ENCODE results near the gene BRAF. TPM values are rescaled to one million over a fixed set of nuclear protein-coding genes. Genes with fewer than 3 reads are reported as not detected.

Gene BRAF
- total RNA-seq, 1 donor from 2014 or later, result 28.4 TPM

- TF ChIP-seq, protein P1, sequence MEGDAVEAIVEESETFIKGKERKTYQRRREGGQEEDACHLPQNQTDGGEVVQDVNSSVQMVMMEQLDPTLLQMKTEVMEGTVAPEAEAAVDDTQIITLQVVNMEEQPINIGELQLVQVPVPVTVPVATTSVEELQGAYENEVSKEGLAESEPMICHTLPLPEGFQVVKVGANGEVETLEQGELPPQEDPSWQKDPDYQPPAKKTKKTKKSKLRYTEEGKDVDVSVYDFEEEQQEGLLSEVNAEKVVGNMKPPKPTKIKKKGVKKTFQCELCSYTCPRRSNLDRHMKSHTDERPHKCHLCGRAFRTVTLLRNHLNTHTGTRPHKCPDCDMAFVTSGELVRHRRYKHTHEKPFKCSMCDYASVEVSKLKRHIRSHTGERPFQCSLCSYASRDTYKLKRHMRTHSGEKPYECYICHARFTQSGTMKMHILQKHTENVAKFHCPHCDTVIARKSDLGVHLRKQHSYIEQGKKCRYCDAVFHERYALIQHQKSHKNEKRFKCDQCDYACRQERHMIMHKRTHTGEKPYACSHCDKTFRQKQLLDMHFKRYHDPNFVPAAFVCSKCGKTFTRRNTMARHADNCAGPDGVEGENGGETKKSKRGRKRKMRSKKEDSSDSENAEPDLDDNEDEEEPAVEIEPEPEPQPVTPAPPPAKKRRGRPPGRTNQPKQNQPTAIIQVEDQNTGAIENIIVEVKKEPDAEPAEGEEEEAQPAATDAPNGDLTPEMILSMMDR (IDR thresholded peaks at IDR 0.05; ENCODE audit: unreplicated experiment), result no peak
- Mint-ChIP-seq H3K4me3 (ENCODE audit: unreplicated experiment) (no peak overlapping the region), H3K4me1 (ENCODE audit: unreplicated experiment) (peaks cover 12% of the 10 kb centered on the region), H3K27me3 (ENCODE audit: unreplicated experiment) (peaks cover 10% of the 10 kb centered on the region), H3K27ac (ENCODE audit: unreplicated experiment) (no peak overlapping the region), H3K36me3 (ENCODE audit: low read depth, unreplicated experiment) (peaks cover 33% of the 10 kb centered on the region), H3K9me3 (ENCODE audit: unreplicated experiment) (no peaks in the 10 kb centered on the region)
- no peak for DNase-seq (ENCODE audit: low spot score)
These were observed 233.2 kb downstream of the BRAF start for GRCh38 chr7:140691376-140692045.

GRCh38 chr7:140689199-140690152 is 235.3 kb downstream of the BRAF start:
- Mint-ChIP-seq H3K27ac (ENCODE audit: unreplicated experiment) (no peak overlapping the region), H3K36me3 (ENCODE audit: low read depth, unreplicated experiment) (peaks cover 28% of the 10 kb centered on the region), H3K4me3 (ENCODE audit: unreplicated experiment) (no peak overlapping the region), H3K9me3 (ENCODE audit: unreplicated experiment) (no peaks in the 10 kb centered on the region), H3K27me3 (ENCODE audit: unreplicated experiment) (peaks cover 2% of the 10 kb centered on the region), H3K4me1 (ENCODE audit: unreplicated experiment) (peaks cover 11% of the 10 kb centered on the region)
- TF ChIP-seq, protein P1 (IDR thresholded peaks at IDR 0.05; ENCODE audit: unreplicated experiment), result no peak
- no peak for DNase-seq (ENCODE audit: low spot score)

GRCh38 chr7:140688341-140688740 is 236.4 kb downstream of the BRAF start:
- TF ChIP-seq, protein P1 (IDR thresholded peaks at IDR 0.05; ENCODE audit: unreplicated experiment), result no peak
- peaks cover 32% of the 10 kb centered on the region for H3K36me3 Mint-ChIP-seq (ENCODE audit: low read depth, unreplicated experiment)

GRCh38 chr7:140686921-140687320 is 237.8 kb downstream of the BRAF start:
- Mint-ChIP-seq H3K9me3 (ENCODE audit: unreplicated experiment) (no peaks in the 10 kb centered on the region), H3K4me3 (ENCODE audit: unreplicated experiment) (no peak overlapping the region), H3K27me3 (ENCODE audit: unreplicated experiment) (peaks cover 6% of the 10 kb centered on the region), H3K36me3 (ENCODE audit: low read depth, unreplicated experiment) (peaks cover 31% of the 10 kb centered on the region), H3K27ac (ENCODE audit: unreplicated experiment) (no peak overlapping the region), H3K4me1 (ENCODE audit: unreplicated experiment) (peaks cover 28% of the 10 kb centered on the region)
- DNase-seq (ENCODE audit: low spot score), result no peak
- TF ChIP-seq, protein P1 (IDR thresholded peaks at IDR 0.05; ENCODE audit: unreplicated experiment), result no peak

More at GRCh38 chr7:140688341-140688740, 236.4 kb downstream of the BRAF start:
- Mint-ChIP-seq H3K27me3 (ENCODE audit: unreplicated experiment) (peaks cover 4% of the 10 kb centered on the region), H3K4me3 (ENCODE audit: unreplicated experiment) (no peak overlapping the region), H3K4me1 (ENCODE audit: unreplicated experiment) (peaks cover 20% of the 10 kb centered on the region), H3K27ac (ENCODE audit: unreplicated experiment) (no peak overlapping the region), H3K9me3 (ENCODE audit: unreplicated experiment) (no peaks in the 10 kb centered on the region)
- DNase-seq (ENCODE audit: low spot score), result no peak

Measured in endothelial cell (in vitro differentiated cells).